A673 (cell line): Measurements from ENCODE around the gene TRPV4. TPM values are rescaled to one million over a fixed set of nuclear protein-coding genes. Genes with fewer than 3 reads are reported as not detected.

Experiments used
- BruUV-seq: library from RNA; stranded (reverse); fragments of 400-500 nt; replicated peaks from 2 replicates; lab custom pipeline; 2021; lab: Mats Ljungman, UMichigan
- CTCF ChIA-PET: fragments of 300-600 bp; sonication (Branson Sonifier 250); formaldehyde crosslinking; loops from one replicate; lab custom pipeline; 2022; ENCODE audit warnings: antibody characterized with exemption; lab: Charles Lee
- POLR2A ChIA-PET: fragments of 300-600 bp; sonication (Branson Sonifier 250); formaldehyde crosslinking; loops from one replicate; lab custom pipeline; 2022; ENCODE audit warnings: antibody characterized with exemption; ENCODE audit not compliant: low non-redundant PET; lab: Charles Lee
- DNase-seq: peaks from one replicate; pipeline ENCODE4 v3.0.0-alpha.2; 2015; ENCODE audit warnings: low spot score
- H3K27ac ChIP-seq: fragments of 200-600 bp; sonication (generic); 2 replicates; pipeline ENCODE4 v1.5.1; 2016; ENCODE audit warnings: mixed run types, low read depth, mild to moderate bottlenecking, mixed read lengths, antibody characterized with exemption, low read length; ENCODE audit not compliant: poor library complexity, severe bottlenecking
- H3K27me3 ChIP-seq: fragments of 200-600 bp; sonication (generic); replicated peaks from 2 replicates; pipeline ENCODE4 v1.6.1; 2017; ENCODE audit warnings: mixed run types, low read depth, mild to moderate bottlenecking, mixed read lengths, antibody characterized with exemption, low read length; ENCODE audit not compliant: insufficient read depth, poor library complexity
- H3K36me3 ChIP-seq: fragments of 200-600 bp; sonication (generic); 2 replicates; pipeline ENCODE4 v1.6.1; 2016; ENCODE audit warnings: mixed run types, mild to moderate bottlenecking, mixed read lengths, antibody characterized with exemption, low read length; ENCODE audit not compliant: insufficient read depth, poor library complexity, severe bottlenecking
- H3K4me1 ChIP-seq: fragments of 200-600 bp; sonication (generic); 2 replicates; pipeline ENCODE4 v1.6.1; 2017; ENCODE audit warnings: mixed run types, mild to moderate bottlenecking, mixed read lengths, antibody characterized with exemption, low read length; ENCODE audit not compliant: insufficient read depth, poor library complexity, severe bottlenecking
- H3K4me3 ChIP-seq: fragments of 200-600 bp; sonication (generic); 2 replicates; pipeline ENCODE4 v1.5.1; 2016; ENCODE audit warnings: low read depth, mixed run types, mild to moderate bottlenecking, mixed read lengths, low read length; ENCODE audit not compliant: poor library complexity, severe bottlenecking
- H3K9me3 ChIP-seq: fragments of 200-600 bp; sonication (generic); 2 replicates; pipeline ENCODE4 v1.6.1; 2016; ENCODE audit warnings: mixed run types, low read depth, mild to moderate bottlenecking, mixed read lengths, antibody characterized with exemption, low read length; ENCODE audit not compliant: poor library complexity, severe bottlenecking
- CTCF ChIP-seq: fragments of 300-800, 200-600 bp; sonication (generic); conservative IDR thresholded peaks from 2 replicates; pipeline ENCODE4 v1.5.1; 2017; ENCODE audit warnings: low read depth, mild to moderate bottlenecking, antibody characterized with exemption, low read length, moderate library complexity, mixed read lengths
- EZH2 ChIP-seq: fragments of 200-600 bp; sonication (generic); IDR thresholded peaks from 2 replicates; pipeline ENCODE4 v1.6.1; 2017; ENCODE audit warnings: borderline replicate concordance, low read depth, mild to moderate bottlenecking, mixed read lengths, antibody characterized with exemption, low read length; ENCODE audit not compliant: poor library complexity, severe bottlenecking
- intact Hi-C: fragments of 100-400 bp; cut with micrococcal nuclease; formaldehyde crosslinking; loops from one replicate; pipeline ENCODE4 v1.10.0; 2022; ENCODE audit not compliant: unreplicated experiment
- total RNA-seq: library from RNA; stranded (reverse); gene quantifications from 2 replicates; pipeline ENCODE4 v1.2.3, GENCODE V29; 2021

The TRPV4 gene
- total RNA-seq, 1 experiment from 2014 or later = 0.11 TPM

GRCh38 chr12:109802828-109803227, 30.4 kb downstream of the TRPV4 start:
- H3K9me3 ChIP-seq = no peaks in the 10 kb centered on the region
- CTCF ChIA-PET = interaction anchor here (0.7 kb wide), 1 partner anchor 14 kb away, joined by 3 read pairs; no protein-coding TSS in a partner anchor
- H3K4me1 ChIP-seq = no peaks in the 10 kb centered on the region
- H3K36me3 ChIP-seq = no peaks in the 10 kb centered on the region
- POLR2A ChIA-PET = interaction anchor here (0.7 kb wide), 1 partner anchor 374 kb away, joined by 4 read pairs; no protein-coding TSS in a partner anchor
- no peak overlapping the region for H3K27ac ChIP-seq
- no TSS peak for BruUV-seq
- intact Hi-C loops = no loop called here
- no peaks in the 10 kb centered on the region for H3K27me3 ChIP-seq
- H3K4me3 ChIP-seq = no peak overlapping the region
- no peak for TF ChIP-seq EZH2
- TF ChIP-seq CTCF = no peak
- no peak for DNase-seq

GRCh38 chr12:109800536-109800935, 32.7 kb downstream of the TRPV4 start:
- Histone ChIP-seq H3K9me3 (no peaks in the 10 kb centered on the region), H3K27ac (no peak overlapping the region), H3K4me1 (no peaks in the 10 kb centered on the region), H3K36me3 (no peaks in the 10 kb centered on the region), H3K27me3 (no peaks in the 10 kb centered on the region), H3K4me3 (no peak overlapping the region)
- ChIA-PET POLR2A (no interaction called here), CTCF (no interaction called here)
- intact Hi-C loops = no loop called here
- no TSS peak for BruUV-seq
- TF ChIP-seq EZH2 = no peak
- no peak for TF ChIP-seq CTCF
- no peak for DNase-seq

- H3K27me3 ChIP-seq = no peaks in the 10 kb centered on the region
- DNase-seq = no peak
- no peaks in the 10 kb centered on the region for H3K36me3 ChIP-seq
- H3K9me3 ChIP-seq = no peaks in the 10 kb centered on the region
- H3K4me1 ChIP-seq = no peaks in the 10 kb centered on the region
- CTCF ChIA-PET = no interaction called here
- POLR2A ChIA-PET = no interaction called here
- no peak for TF ChIP-seq EZH2
- TF ChIP-seq CTCF = no peak
- intact Hi-C loops = no loop called here
- no peak overlapping the region for H3K27ac ChIP-seq
- BruUV-seq = no TSS peak
- H3K4me3 ChIP-seq = no peak overlapping the region
Measured at GRCh38 chr12:109798691-109799090, 34.5 kb downstream of the TRPV4 start.
